MV-4-11 (cell line): ENCODE results near the gene SLC36A1.
A peak's percentile ranks its signal among the peaks of the same experiment; 100 is the strongest.

Source experiments
- DNase-seq: peaks from one replicate; lab custom pipeline; 2025; lab: John Stamatoyannopoulos, UW

The SLC36A1 gene

DNA sequence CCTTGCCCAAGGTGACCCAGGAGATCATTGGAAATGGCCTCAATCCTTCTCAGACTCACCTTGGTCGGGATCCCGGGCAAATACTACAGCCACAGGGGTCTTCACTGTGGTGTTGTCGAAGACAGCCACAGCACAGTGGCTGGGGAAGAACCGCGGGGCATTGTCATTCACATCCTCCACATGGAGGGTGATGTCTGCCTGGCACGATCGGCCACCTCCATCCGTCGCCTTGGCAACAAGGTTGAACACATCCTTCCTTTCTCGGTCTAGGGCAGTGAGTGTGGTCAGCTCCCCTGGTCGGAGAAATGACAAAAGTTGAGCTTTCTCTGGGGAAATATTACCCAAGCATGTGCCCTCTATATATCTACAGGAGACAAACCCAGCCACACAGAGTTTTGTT lies 86.9 kb downstream of the SLC36A1 start:
- no peak for DNase-seq

DNA sequence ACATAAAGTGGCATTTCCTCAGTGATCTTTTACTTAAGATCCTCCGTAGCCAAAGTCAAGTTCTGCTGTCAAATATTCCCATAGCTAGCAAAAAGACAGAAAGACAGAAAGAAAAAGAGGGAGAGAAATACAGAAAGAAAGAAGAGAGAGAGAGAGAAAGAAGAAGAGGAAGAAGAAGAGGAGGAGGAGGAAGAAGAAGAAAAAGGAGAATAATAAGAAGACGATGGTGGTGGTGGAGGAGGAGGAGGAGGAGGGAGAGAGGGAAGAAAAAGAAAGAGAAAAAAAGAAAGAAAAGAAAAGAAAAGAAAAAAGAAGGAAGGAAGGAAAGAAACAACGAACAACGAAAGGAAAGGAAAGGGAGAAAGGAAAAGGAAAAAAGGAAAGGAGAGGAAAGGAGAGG lies 89.6 kb downstream of the SLC36A1 start:
- DNase-seq, result no peak

DNA sequence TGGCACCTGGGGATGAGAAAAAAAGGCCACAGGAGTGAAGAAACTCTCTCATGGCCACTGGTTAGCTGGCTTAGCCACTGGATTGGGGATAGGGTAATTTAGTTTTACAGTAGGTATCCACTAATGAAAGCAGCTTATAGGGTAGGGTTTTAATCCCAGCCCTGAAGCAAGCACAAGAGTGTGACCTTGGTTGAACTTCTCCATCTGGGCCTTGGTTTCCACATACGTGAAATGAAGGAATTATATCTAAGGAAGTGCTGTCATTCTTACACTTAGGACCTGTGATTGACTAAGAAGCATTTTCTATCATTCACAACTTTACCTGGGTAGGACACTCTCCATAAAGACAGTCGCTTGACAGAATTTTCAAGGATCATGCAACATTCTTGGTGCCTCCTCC lies 94.2 kb downstream of the SLC36A1 start:
- peak; percentile 14 for DNase-seq
